Measurements from ENCODE around the gene SMARCC2.

SMARCC2 gene

DNA sequence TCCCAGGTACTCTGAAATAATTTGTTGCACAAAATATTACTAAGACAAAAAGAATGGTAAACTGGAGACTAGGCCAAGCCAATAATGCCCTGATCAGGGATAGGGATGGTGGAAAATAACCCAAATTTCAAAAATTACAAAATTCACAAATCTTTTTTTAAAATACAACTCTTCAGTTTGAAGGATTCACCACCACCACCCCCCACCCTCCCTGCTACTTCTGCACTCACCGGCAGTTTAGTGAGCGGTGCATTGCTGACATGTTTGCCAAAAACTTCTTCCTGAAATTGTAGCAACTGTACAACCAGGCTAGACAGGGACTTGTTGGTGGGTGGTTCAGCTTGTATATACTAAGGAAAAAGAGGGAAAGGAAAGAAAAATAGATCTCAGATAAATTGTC lies 2.3 kb downstream of the SMARCC2 start:
- H3K36me3 ChIP-seq = peaks cover 37% of the 10 kb centered on the region
- no peaks in the 10 kb centered on the region for H3K9me3 ChIP-seq
- H3K27me3 ChIP-seq = no peaks in the 10 kb centered on the region
- DNase-seq = no peak
- H3K4me3 ChIP-seq (ENCODE audit: low read depth, low read length) = no peak overlapping the region
- TF ChIP-seq, protein P1, sequence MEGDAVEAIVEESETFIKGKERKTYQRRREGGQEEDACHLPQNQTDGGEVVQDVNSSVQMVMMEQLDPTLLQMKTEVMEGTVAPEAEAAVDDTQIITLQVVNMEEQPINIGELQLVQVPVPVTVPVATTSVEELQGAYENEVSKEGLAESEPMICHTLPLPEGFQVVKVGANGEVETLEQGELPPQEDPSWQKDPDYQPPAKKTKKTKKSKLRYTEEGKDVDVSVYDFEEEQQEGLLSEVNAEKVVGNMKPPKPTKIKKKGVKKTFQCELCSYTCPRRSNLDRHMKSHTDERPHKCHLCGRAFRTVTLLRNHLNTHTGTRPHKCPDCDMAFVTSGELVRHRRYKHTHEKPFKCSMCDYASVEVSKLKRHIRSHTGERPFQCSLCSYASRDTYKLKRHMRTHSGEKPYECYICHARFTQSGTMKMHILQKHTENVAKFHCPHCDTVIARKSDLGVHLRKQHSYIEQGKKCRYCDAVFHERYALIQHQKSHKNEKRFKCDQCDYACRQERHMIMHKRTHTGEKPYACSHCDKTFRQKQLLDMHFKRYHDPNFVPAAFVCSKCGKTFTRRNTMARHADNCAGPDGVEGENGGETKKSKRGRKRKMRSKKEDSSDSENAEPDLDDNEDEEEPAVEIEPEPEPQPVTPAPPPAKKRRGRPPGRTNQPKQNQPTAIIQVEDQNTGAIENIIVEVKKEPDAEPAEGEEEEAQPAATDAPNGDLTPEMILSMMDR (IDR thresholded peaks at IDR 0.05; ENCODE audit: low read depth, low read length) = no peak
- no peaks in the 10 kb centered on the region for H3K4me1 ChIP-seq

DNA sequence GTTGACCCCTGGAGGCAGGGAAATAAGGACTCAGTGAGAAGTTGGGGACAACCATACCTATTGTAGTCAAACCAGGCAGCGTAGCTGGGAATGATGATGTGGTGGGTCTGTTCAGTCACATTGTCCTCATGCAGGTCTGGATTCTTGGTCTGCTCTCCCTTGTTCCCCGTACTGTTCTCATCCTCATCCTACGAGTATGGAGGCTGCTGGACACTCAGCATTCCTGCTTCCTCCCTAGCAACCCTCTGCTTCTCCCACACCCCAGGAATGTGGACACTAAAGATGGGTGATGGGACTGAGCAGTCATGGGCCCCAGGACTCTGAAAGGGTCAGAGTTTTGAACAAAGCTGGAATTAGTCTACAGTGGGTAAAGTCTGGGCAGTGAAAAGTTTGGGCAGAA lies 10.9 kb downstream of the SMARCC2 start:
- DNase-seq = no peak
- H3K36me3 ChIP-seq = peaks cover 60% of the 10 kb centered on the region
- no peaks in the 10 kb centered on the region; the same call in 1 of the 2 replicates for H3K9me3 ChIP-seq
- H3K4me3 ChIP-seq (ENCODE audit: low read depth, low read length) = no peak overlapping the region
- H3K4me1 ChIP-seq = no peaks in the 10 kb centered on the region
- H3K27me3 ChIP-seq = no peaks in the 10 kb centered on the region
- TF ChIP-seq, protein P1 (IDR thresholded peaks at IDR 0.05; ENCODE audit: low read depth, low read length) = no peak

DNA sequence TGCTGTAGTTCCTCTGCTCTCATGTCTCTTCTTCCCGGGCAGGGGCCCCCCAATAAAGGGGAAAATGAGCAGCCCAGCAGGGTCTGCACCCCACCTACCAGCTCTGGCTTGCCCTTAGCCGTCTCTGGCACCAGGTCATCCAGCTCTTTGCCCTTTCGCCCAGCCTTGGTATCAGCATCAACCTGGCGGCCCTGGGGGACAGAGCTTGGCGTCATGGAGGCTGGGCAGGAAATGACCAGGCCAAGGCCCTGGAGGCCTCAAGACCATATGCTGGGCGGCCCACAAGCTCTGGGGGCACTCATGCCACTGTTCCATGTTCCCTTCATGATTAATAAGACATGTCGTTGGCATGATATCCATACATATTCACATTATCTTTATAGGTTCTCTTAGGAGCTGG lies 16.4 kb downstream of the SMARCC2 start:
- no peak for DNase-seq
- Histone ChIP-seq H3K4me3 (ENCODE audit: low read depth, low read length) (no peak overlapping the region), H3K27me3 (no peaks in the 10 kb centered on the region), H3K36me3 (peaks cover 52% of the 10 kb centered on the region), H3K4me1 (no peaks in the 10 kb centered on the region), H3K9me3 (no peaks in the 10 kb centered on the region)
- TF ChIP-seq, protein P1 (IDR thresholded peaks at IDR 0.05; ENCODE audit: low read depth, low read length) = no peak

DNA sequence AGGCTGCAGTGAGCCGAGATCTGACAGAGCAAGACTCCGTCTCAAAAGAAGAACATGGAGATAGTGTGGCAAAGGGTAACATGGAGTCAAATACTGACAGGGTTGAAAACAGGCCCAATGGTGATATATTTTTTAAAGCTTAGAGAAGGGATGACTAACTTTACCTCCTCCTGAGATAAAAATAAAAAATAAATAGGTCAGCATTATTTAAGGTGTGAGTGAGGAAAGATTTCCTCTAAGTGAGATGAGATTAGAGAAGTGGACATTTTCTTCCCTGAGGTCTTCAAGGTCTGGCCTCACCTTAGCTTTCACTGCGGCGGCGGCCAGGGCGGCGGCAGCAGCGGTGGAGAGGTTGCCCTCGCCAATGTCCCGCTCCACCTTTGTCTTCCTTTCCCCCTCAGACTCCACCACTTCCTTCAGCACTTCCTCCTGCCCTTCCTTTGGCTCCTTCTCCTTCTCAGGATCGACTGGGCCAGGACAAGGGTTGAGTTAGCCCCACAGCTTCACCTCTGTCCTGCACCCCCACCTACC lies 20.0 kb downstream of the SMARCC2 start:
- Histone ChIP-seq H3K4me3 (ENCODE audit: low read depth, low read length) (no peak overlapping the region), H3K36me3 (peaks cover 58% of the 10 kb centered on the region), H3K9me3 (no peaks in the 10 kb centered on the region), H3K27me3 (no peaks in the 10 kb centered on the region), H3K4me1 (no peaks in the 10 kb centered on the region)
- DNase-seq = no peak
- TF ChIP-seq, protein P1 (IDR thresholded peaks at IDR 0.05; ENCODE audit: low read depth, low read length) = no peak

DNA sequence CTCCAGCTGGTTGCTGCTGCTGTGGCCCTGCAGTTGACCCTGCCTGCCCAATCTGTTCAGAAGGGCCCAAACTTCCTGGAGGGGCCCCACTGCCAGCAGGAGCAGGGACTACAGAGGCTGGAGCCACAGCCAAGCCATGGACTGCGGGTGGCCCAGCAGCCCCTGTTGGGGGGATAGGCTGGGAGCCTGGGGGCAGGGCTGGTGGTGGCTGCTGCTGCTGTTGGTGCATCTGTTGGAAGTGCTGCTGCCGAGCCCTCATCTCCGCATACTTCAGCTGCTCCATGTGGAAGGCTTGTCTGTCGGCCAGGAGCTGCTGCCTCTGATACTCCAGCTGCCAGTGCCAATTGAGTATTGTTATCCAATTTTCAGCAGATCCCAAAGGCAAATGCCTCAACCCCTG lies 23.9 kb downstream of the SMARCC2 start:
- TF ChIP-seq, protein P1 (IDR thresholded peaks at IDR 0.05; ENCODE audit: low read depth, low read length) = no peak
- no peaks in the 10 kb centered on the region for H3K4me1 ChIP-seq
- peaks cover 76% of the 10 kb centered on the region for H3K36me3 ChIP-seq
- H3K9me3 ChIP-seq = no peaks in the 10 kb centered on the region
- no peak overlapping the region for H3K4me3 ChIP-seq (ENCODE audit: low read depth, low read length)
- H3K27me3 ChIP-seq = no peaks in the 10 kb centered on the region; the same call in 1 of the 2 replicates
- DNase-seq = no peak

DNA sequence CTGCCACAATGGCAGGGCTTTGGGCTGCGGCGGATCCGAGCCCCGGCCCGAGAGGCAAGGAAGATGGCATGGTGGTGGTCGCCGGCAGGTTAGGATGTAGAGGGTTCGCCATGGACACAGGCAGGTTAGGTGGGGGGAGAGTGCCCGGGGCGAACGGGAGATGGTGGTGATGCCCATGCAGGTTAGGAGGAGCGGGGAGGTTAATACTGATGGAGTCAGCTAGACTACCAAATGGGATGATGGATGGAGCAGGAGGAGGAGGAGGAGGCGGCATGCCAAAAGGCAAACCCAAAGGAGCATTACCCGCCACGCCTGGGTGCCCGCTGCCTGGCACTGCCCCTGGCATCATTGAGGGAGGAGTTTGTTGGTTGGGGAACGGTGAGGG lies 24.9 kb downstream of the SMARCC2 start:
- DNase-seq = no peak
- Histone ChIP-seq H3K27me3 (no peaks in the 10 kb centered on the region; the same call in 1 of the 2 replicates), H3K9me3 (no peaks in the 10 kb centered on the region), H3K4me1 (no peaks in the 10 kb centered on the region; the same call in 1 of the 2 replicates), H3K4me3 (ENCODE audit: low read depth, low read length) (no peak overlapping the region), H3K36me3 (peaks cover 79% of the 10 kb centered on the region)
- TF ChIP-seq, protein P1 (IDR thresholded peaks at IDR 0.05; ENCODE audit: low read depth, low read length) = no peak

Data from BE2C (cell line).